B cell (primary cell): ENCODE data around the gene ZMPSTE24. TPM values are rescaled to one million over a fixed set of nuclear protein-coding genes. Genes with fewer than 3 reads are reported as not detected.

ENCODE experiments used
- ATAC-seq: fragments of 200-7000 bp; cut with Tn5 transposase; one replicate; pipeline ENCODE4 v1.10.0; 2021; ENCODE audit warnings: low read depth, mild to moderate bottlenecking, moderate number of reproducible peaks, moderate library complexity
- CTCF ChIA-PET: fragments of 350-600 bp; sonication (Branson Sonifier 250); formaldehyde crosslinking; loops from one replicate; lab custom pipeline; 2021; ENCODE audit warnings: antibody characterized with exemption, inconsistent platforms; lab: Charles Lee
- POLR2A ChIA-PET: fragments of 350-600 bp; sonication (Branson Sonifier 250); formaldehyde crosslinking; loops from one replicate; lab custom pipeline; 2021; ENCODE audit warnings: antibody characterized with exemption; lab: Charles Lee
- DNase-seq: peaks from one replicate; pipeline ENCODE4 v3.0.0; 2013
- H2AFZ ChIP-seq: 2 replicates; pipeline ENCODE4 v1.6.1; 2012; ENCODE audit warnings: mild to moderate bottlenecking, low read depth, low read length; ENCODE audit not compliant: insufficient read depth, poor library complexity, severe bottlenecking
- H3K27ac ChIP-seq, 2 donors: 1 replicate in 1 of 2; 2 replicates in 1 of 2; pipeline ENCODE4 v1.5.1; 2012 to 2013; ENCODE audit warnings: low read length in 2 of 2, mild to moderate bottlenecking in 2 of 2, moderate library complexity in 1 of 2
- H3K27me3 ChIP-seq, 4 experiments: fragments of 200-600 bp in 1 of 4; sonication (generic) in 1 of 4; replicated peaks in 1 of 4; 1 replicate in 2 of 4; 2 replicates in 2 of 4; pipeline versions ENCODE4 v1.6.1 to v1.7.0; 2013 to 2016; ENCODE audit warnings: low read length in 3 of 4, mild to moderate bottlenecking in 2 of 4, mixed read lengths in 1 of 4, moderate library complexity in 1 of 4; ENCODE audit not compliant: insufficient read depth in 4 of 4, control insufficient read depth in 3 of 4; ENCODE audit errors: control extremely low read depth in 1 of 4
- H3K36me3 ChIP-seq, 2 experiments: replicated peaks in 1 of 2; 1 replicate in 1 of 2; 2 replicates in 1 of 2; pipeline versions ENCODE4 v1.6.1 to v1.7.1; 2013; ENCODE audit warnings: low read length in 1 of 2; ENCODE audit not compliant: insufficient read depth in 2 of 2, control insufficient read depth in 1 of 2; ENCODE audit errors: control extremely low read depth in 1 of 2, extremely low read depth in 1 of 2
- H3K4me1 ChIP-seq, 2 donors: fragments of 200-600 bp in 1 of 2; sonication (generic) in 1 of 2; 1 replicate in 1 of 2; 2 replicates in 1 of 2; pipeline versions ENCODE4 v1.5.1 to v1.6.1; 2013 to 2017; ENCODE audit warnings: low read length in 2 of 2; ENCODE audit not compliant: control insufficient read depth in 2 of 2, insufficient read depth in 2 of 2
- H3K4me2 ChIP-seq: replicated peaks from 2 replicates; pipeline ENCODE3; 2012; ENCODE audit warnings: mild to moderate bottlenecking, low read depth, low read length; ENCODE audit not compliant: poor library complexity, severe bottlenecking
- H3K4me3 ChIP-seq, 5 experiments: fragments of 200-600 bp in 1 of 5; sonication (generic) in 1 of 5; 1 replicate in 3 of 5; 2 replicates in 2 of 5; pipeline versions ENCODE4 v1.5.1 to v1.7.0; 2011 to 2016; ENCODE audit warnings: low read length in 4 of 5, mild to moderate bottlenecking in 4 of 5, low read depth in 2 of 5, control low read depth in 1 of 5, moderate library complexity in 1 of 5; ENCODE audit not compliant: insufficient read depth in 1 of 5; ENCODE audit errors: control extremely low read depth in 1 of 5, extremely low read depth in 1 of 5
- H3K79me2 ChIP-seq: fragments of 200-600 bp; sonication (generic); one replicate; pipeline ENCODE4 v1.6.0; 2016; ENCODE audit warnings: low read length; ENCODE audit not compliant: control insufficient read depth, insufficient read depth
- H3K9ac ChIP-seq: fragments of 200-600 bp; sonication (generic); 2 replicates; pipeline ENCODE4 v1.6.1; 2017; ENCODE audit warnings: mild to moderate bottlenecking, low read length, moderate library complexity
- H3K9me3 ChIP-seq, 3 donors: one replicate each; pipeline versions ENCODE4 v1.6.1 to v1.7.1; 2013; ENCODE audit warnings: low read length in 2 of 3; ENCODE audit not compliant: control insufficient read depth in 2 of 3, insufficient read depth in 1 of 3; ENCODE audit errors: control extremely low read depth in 1 of 3
- H4K20me1 ChIP-seq: 2 replicates; pipeline ENCODE4 v1.6.0; 2012; ENCODE audit warnings: mild to moderate bottlenecking, low read length; ENCODE audit not compliant: insufficient read depth, control insufficient read depth, poor library complexity, severe bottlenecking
- H3K27ac Mint-ChIP-seq: one replicate; pipeline ENCODE4 v1.8.0; 2021; ENCODE audit warnings: mixed read lengths
- H3K27me3 Mint-ChIP-seq: one replicate; pipeline ENCODE4 v1.8.0; 2021; ENCODE audit warnings: mixed read lengths
- H3K4me1 Mint-ChIP-seq: one replicate; pipeline ENCODE4 v1.8.0; 2021; ENCODE audit warnings: mixed read lengths
- H3K4me3 Mint-ChIP-seq: one replicate; pipeline ENCODE4 v1.8.0; 2021; ENCODE audit warnings: mixed read lengths
- H3K9me3 Mint-ChIP-seq: one replicate; pipeline ENCODE4 v1.8.0; 2022; ENCODE audit warnings: mixed read lengths; ENCODE audit not compliant: insufficient read depth
- EZH2 ChIP-seq: IDR thresholded peaks from 2 replicates; pipeline ENCODE4 v1.6.1; 2012; ENCODE audit warnings: borderline replicate concordance, low read depth, mild to moderate bottlenecking, moderate library complexity, low read length; ENCODE audit not compliant: insufficient read depth, poor library complexity, severe bottlenecking
- WGBS: methylation state at CpG from one replicate; pipeline ENCODE4 v1.1.5; 2013; ENCODE audit warnings: missing lambda C conversion rate; ENCODE audit not compliant: insufficient coverage; 5-methylcytosine and 5-hydroxymethylcytosine counted together
- intact Hi-C: fragments of 100-400 bp; cut with micrococcal nuclease; formaldehyde crosslinking; loops from one replicate; pipeline ENCODE4 v1.10.0; 2022
- polyA plus RNA-seq: library from polyadenylated mRNA; depleted of rRNA; stranded (reverse); fragments of >200 nt; gene quantifications from 2 replicates; pipeline ENCODE4 v1.2.3, GENCODE V29; 2012
- total RNA-seq, 2 donors: library from RNA; stranded (reverse); fragments of 120-200 nt in 1 of 2; gene quantifications; 1 replicate in 1 of 2; 2 replicates in 1 of 2; pipeline versions ENCODE4 v1.2.3 to v1.2.4, GENCODE V29; 2013 to 2022
- TF ChIP-seq, protein P1 (sequence below): fragments of 200-600 bp; IDR thresholded peaks from one replicate; pipeline ENCODE4 v1.8.0; 2022; ENCODE audit warnings: antibody characterized with exemption, mild to moderate bottlenecking

The ZMPSTE24 gene
- total and polyA plus RNA-seq, 2 donors (not counting 1 experiment from before 2014, with no cell fraction given): 3.5 to 18.5 TPM

DNA sequence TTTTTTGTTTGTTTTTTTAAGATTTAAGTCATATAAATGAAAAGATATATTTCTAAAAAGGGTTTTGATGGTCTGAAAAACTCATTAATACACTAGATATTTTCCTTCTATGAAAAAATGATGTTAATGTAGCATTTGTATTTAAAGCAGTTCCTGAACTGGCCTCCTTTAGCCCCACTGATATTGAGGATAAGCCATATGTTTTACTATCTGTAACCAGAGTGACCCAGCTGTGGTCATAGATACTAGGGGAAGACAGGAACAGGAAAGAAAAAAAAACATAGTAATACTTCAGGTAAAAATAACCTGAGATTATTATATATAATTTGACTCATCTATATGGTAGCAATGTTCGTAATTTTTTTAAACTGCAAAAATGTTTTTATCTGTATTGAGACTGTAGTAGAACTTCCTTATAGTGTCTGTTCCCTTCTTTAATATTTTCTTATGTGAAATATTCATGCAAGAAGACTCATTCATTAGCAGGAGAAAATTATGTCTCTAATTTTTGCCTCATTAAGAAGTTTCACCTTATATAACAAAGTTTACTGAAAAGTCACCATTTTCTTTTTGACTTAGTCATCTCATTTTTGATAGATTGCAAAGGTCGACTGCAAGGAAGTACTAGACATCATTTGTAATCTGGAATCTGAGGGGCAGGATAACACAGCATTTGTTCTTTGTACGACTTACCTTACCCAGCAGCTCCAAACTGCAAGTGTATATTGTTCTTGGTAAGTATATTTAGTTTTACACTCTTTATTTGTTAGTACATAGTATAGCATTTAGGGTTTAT lies 35.9 kb upstream of the ZMPSTE24 start:
- Histone ChIP-seq H4K20me1 (peaks cover 6% of the 10 kb centered on the region), H3K9me3 (no peaks in the 10 kb centered on the region), H3K9ac (no peak overlapping the region), H3K27me3 (no peaks in the 10 kb centered on the region), H3K27ac (no peak overlapping the region), H3K79me2 (peaks cover 17% of the 10 kb centered on the region), H3K4me1 (no peaks in the 10 kb centered on the region), H3K4me3 (no peak overlapping the region), H2AFZ (no peak overlapping the region), H3K36me3 (peaks cover 7% of the 10 kb centered on the region in 2 experiments), H3K4me2 (no peak overlapping the region)
- H3K4me3 Mint-ChIP-seq: no peak overlapping the region
- ATAC-seq (no peak), DNase-seq (no peak)
- TF ChIP-seq, protein P1, sequence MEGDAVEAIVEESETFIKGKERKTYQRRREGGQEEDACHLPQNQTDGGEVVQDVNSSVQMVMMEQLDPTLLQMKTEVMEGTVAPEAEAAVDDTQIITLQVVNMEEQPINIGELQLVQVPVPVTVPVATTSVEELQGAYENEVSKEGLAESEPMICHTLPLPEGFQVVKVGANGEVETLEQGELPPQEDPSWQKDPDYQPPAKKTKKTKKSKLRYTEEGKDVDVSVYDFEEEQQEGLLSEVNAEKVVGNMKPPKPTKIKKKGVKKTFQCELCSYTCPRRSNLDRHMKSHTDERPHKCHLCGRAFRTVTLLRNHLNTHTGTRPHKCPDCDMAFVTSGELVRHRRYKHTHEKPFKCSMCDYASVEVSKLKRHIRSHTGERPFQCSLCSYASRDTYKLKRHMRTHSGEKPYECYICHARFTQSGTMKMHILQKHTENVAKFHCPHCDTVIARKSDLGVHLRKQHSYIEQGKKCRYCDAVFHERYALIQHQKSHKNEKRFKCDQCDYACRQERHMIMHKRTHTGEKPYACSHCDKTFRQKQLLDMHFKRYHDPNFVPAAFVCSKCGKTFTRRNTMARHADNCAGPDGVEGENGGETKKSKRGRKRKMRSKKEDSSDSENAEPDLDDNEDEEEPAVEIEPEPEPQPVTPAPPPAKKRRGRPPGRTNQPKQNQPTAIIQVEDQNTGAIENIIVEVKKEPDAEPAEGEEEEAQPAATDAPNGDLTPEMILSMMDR: no peak
- TF ChIP-seq EZH2: no peak
- intact Hi-C loops: no loop called here
- no CpG with 5 or more reads among the region's 3 CpGs for WGBS
- no peaks in the 10 kb centered on the region for H3K4me1 Mint-ChIP-seq
- no peak overlapping the region for H3K27ac Mint-ChIP-seq
- POLR2A ChIA-PET: no interaction called here
- H3K9me3 Mint-ChIP-seq: no peaks in the 10 kb centered on the region
- no peaks in the 10 kb centered on the region for H3K27me3 Mint-ChIP-seq
- CTCF ChIA-PET: interaction anchor here (2.2 kb wide), 1 partner anchor 116 kb away, joined by 5 read pairs; no protein-coding TSS in a partner anchor

DNA sequence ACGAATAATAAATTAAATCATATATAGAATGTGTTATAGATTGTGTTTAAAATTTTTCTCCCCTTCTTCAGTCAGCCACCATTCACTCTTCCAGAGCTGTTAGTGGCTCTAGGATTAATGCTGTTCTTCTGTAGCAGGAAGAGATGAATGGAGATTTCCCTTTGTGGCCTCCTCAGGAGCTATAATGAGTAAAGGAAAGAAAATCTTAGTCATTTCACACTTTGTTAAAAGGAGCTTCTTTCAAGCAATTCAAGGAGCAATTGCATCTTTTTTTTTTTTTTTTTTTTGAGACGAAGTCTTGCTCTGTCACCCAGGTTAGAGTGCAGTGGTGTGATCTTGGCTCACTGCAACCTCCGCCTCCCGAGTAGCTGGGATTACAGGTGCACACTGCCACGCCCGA lies 34.0 kb upstream of the ZMPSTE24 start:
- intact Hi-C loops: no loop called here
- Mint-ChIP-seq H3K4me3 (no peak overlapping the region), H3K4me1 (no peaks in the 10 kb centered on the region), H3K9me3 (no peaks in the 10 kb centered on the region), H3K27me3 (no peaks in the 10 kb centered on the region), H3K27ac (no peak overlapping the region)
- H3K36me3 ChIP-seq: peaks cover 7 to 13% of the 10 kb centered on the region in 2 experiments
- no peak overlapping the region for H3K27ac ChIP-seq
- H3K4me1 ChIP-seq: no peaks in the 10 kb centered on the region
- peaks cover 9% of the 10 kb centered on the region for H3K79me2 ChIP-seq
- no peak for ATAC-seq
- no peaks in the 10 kb centered on the region for H4K20me1 ChIP-seq
- POLR2A ChIA-PET: interaction anchor here (0.6 to 0.7 kb wide), 2 partner anchors 34 to 236 kb away, joined by 6 to 10 read pairs; partner anchors contain the start of gene ZMPSTE24
- H3K27me3 ChIP-seq: no peaks in the 10 kb centered on the region
- no peak for TF ChIP-seq EZH2
- TF ChIP-seq, protein P1: no peak
- H3K4me3 ChIP-seq: no peak overlapping the region
- no peak for DNase-seq
- H3K9ac ChIP-seq: no peak overlapping the region
- no peaks in the 10 kb centered on the region for H3K9me3 ChIP-seq
- H2AFZ ChIP-seq: no peak overlapping the region
- no CpG with 5 or more reads among the region's 6 CpGs for WGBS
- H3K4me2 ChIP-seq: no peak overlapping the region
- CTCF ChIA-PET: interaction anchor here (1.2 to 2.2 kb wide), 2 partner anchors 115 to 177 kb away, joined by 3 to 5 read pairs; no protein-coding TSS in a partner anchor
